GM19467 (cell line): ENCODE results near the gene SNX13.
"Not testable (repeated sequence)": the region's sequence is repeated elsewhere in the genome, so short reads cannot be mapped to it uniquely, and the experiment has no call there.

Experiments used
- ATAC-seq: cut with Tn5 transposase; IDR thresholded peaks from one replicate; pipeline ENCODE4 v1.9.1; 2021; ENCODE audit warnings: mild to moderate bottlenecking, moderate library complexity; ENCODE audit not compliant: unreplicated experiment

The SNX13 gene

GRCh38 chr7:17852361-17852760 is 87.9 kb downstream of the SNX13 start:
- no peak for ATAC-seq

GRCh38 chr7:17849504-17849903 is 90.8 kb downstream of the SNX13 start:
- no peak for ATAC-seq

GRCh38 chr7:17848516-17848915 is 91.8 kb downstream of the SNX13 start:
- ATAC-seq = no peak

GRCh38 chr7:17846935-17847334 is 93.4 kb downstream of the SNX13 start:
- no peak for ATAC-seq

GRCh38 chr7:17845197-17845547 is 95.1 kb downstream of the SNX13 start:
- no peak for ATAC-seq

- no peak for ATAC-seq
Observed at GRCh38 chr7:17844514-17845196, 95.6 kb downstream of the SNX13 start.

- ATAC-seq = no peak
Observed at GRCh38 chr7:17844022-17844421, 96.3 kb downstream of the SNX13 start.

- ATAC-seq = no peak
Observed at GRCh38 chr7:17843041-17843440, 97.3 kb downstream of the SNX13 start.

GRCh38 chr7:17832820-17833355 is 107.4 kb downstream of the SNX13 start:
- ATAC-seq = no peak

GRCh38 chr7:17832242-17832641 is 108.1 kb downstream of the SNX13 start:
- no peak for ATAC-seq

- ATAC-seq = no peak
Observed at GRCh38 chr7:17830206-17830605, 110.1 kb downstream of the SNX13 start.

GRCh38 chr7:17829001-17829400 is 111.3 kb downstream of the SNX13 start:
- ATAC-seq = no peak

GRCh38 chr7:17822547-17823173 is 117.6 kb downstream of the SNX13 start:
- ATAC-seq = no peak

- no peak for ATAC-seq
Observed at GRCh38 chr7:17816903-17817302, 123.4 kb downstream of the SNX13 start.

GRCh38 chr7:17815318-17815717 is 125.0 kb downstream of the SNX13 start:
- ATAC-seq = no peak

- ATAC-seq = no peak
Observed at GRCh38 chr7:17814058-17814457, 126.2 kb downstream of the SNX13 start.

GRCh38 chr7:17809215-17809614 is 131.1 kb downstream of the SNX13 start:
- ATAC-seq = not testable (repeated sequence)

- ATAC-seq = no peak
Observed at GRCh38 chr7:17807242-17807641, 133.1 kb downstream of the SNX13 start.

- ATAC-seq = no peak
Observed at GRCh38 chr7:17806631-17807030, 133.7 kb downstream of the SNX13 start.

GRCh38 chr7:17802056-17802455 is 138.2 kb downstream of the SNX13 start:
- no peak for ATAC-seq

- ATAC-seq = no peak
Observed at GRCh38 chr7:17792075-17792936, 148.0 kb downstream of the SNX13 start.

- no peak for ATAC-seq
Observed at GRCh38 chr7:17787257-17787656, 153.0 kb downstream of the SNX13 start.
